B cell (primary cell): ENCODE data around the gene CLCN1. TPM values are rescaled to one million over a fixed set of nuclear protein-coding genes. Genes with fewer than 3 reads are reported as not detected.

Source experiments
- ATAC-seq: fragments of 200-7000 bp; cut with Tn5 transposase; one replicate; pipeline ENCODE4 v1.10.0; 2021; ENCODE audit warnings: low read depth, mild to moderate bottlenecking, moderate number of reproducible peaks, moderate library complexity
- CTCF ChIA-PET: fragments of 350-600 bp; sonication (Branson Sonifier 250); formaldehyde crosslinking; loops from one replicate; lab custom pipeline; 2021; ENCODE audit warnings: antibody characterized with exemption, inconsistent platforms; lab: Charles Lee
- POLR2A ChIA-PET: fragments of 350-600 bp; sonication (Branson Sonifier 250); formaldehyde crosslinking; loops from one replicate; lab custom pipeline; 2021; ENCODE audit warnings: antibody characterized with exemption; lab: Charles Lee
- DNase-seq: peaks from one replicate; pipeline ENCODE4 v3.0.0; 2013
- H2AFZ ChIP-seq: 2 replicates; pipeline ENCODE4 v1.6.1; 2012; ENCODE audit warnings: mild to moderate bottlenecking, low read depth, low read length; ENCODE audit not compliant: insufficient read depth, poor library complexity, severe bottlenecking
- H3K27ac ChIP-seq, 2 donors: 1 replicate in 1 of 2; 2 replicates in 1 of 2; pipeline ENCODE4 v1.5.1; 2012 to 2013; ENCODE audit warnings: low read length in 2 of 2, mild to moderate bottlenecking in 2 of 2, moderate library complexity in 1 of 2
- H3K27me3 ChIP-seq, 4 experiments: fragments of 200-600 bp in 1 of 4; sonication (generic) in 1 of 4; replicated peaks in 1 of 4; 1 replicate in 2 of 4; 2 replicates in 2 of 4; pipeline versions ENCODE4 v1.6.1 to v1.7.0; 2013 to 2016; ENCODE audit warnings: low read length in 3 of 4, mild to moderate bottlenecking in 2 of 4, mixed read lengths in 1 of 4, moderate library complexity in 1 of 4; ENCODE audit not compliant: insufficient read depth in 4 of 4, control insufficient read depth in 3 of 4; ENCODE audit errors: control extremely low read depth in 1 of 4
- H3K36me3 ChIP-seq, 2 experiments: replicated peaks in 1 of 2; 1 replicate in 1 of 2; 2 replicates in 1 of 2; pipeline versions ENCODE4 v1.6.1 to v1.7.1; 2013; ENCODE audit warnings: low read length in 1 of 2; ENCODE audit not compliant: insufficient read depth in 2 of 2, control insufficient read depth in 1 of 2; ENCODE audit errors: control extremely low read depth in 1 of 2, extremely low read depth in 1 of 2
- H3K4me1 ChIP-seq, 2 donors: fragments of 200-600 bp in 1 of 2; sonication (generic) in 1 of 2; 1 replicate in 1 of 2; 2 replicates in 1 of 2; pipeline versions ENCODE4 v1.5.1 to v1.6.1; 2013 to 2017; ENCODE audit warnings: low read length in 2 of 2; ENCODE audit not compliant: control insufficient read depth in 2 of 2, insufficient read depth in 2 of 2
- H3K4me2 ChIP-seq: replicated peaks from 2 replicates; pipeline ENCODE3; 2012; ENCODE audit warnings: mild to moderate bottlenecking, low read depth, low read length; ENCODE audit not compliant: poor library complexity, severe bottlenecking
- H3K4me3 ChIP-seq, 5 experiments: fragments of 200-600 bp in 1 of 5; sonication (generic) in 1 of 5; 1 replicate in 3 of 5; 2 replicates in 2 of 5; pipeline versions ENCODE4 v1.5.1 to v1.7.0; 2011 to 2016; ENCODE audit warnings: low read length in 4 of 5, mild to moderate bottlenecking in 4 of 5, low read depth in 2 of 5, control low read depth in 1 of 5, moderate library complexity in 1 of 5; ENCODE audit not compliant: insufficient read depth in 1 of 5; ENCODE audit errors: control extremely low read depth in 1 of 5, extremely low read depth in 1 of 5
- H3K79me2 ChIP-seq: fragments of 200-600 bp; sonication (generic); one replicate; pipeline ENCODE4 v1.6.0; 2016; ENCODE audit warnings: low read length; ENCODE audit not compliant: control insufficient read depth, insufficient read depth
- H3K9ac ChIP-seq: fragments of 200-600 bp; sonication (generic); 2 replicates; pipeline ENCODE4 v1.6.1; 2017; ENCODE audit warnings: mild to moderate bottlenecking, low read length, moderate library complexity
- H3K9me3 ChIP-seq, 3 donors: one replicate each; pipeline versions ENCODE4 v1.6.1 to v1.7.1; 2013; ENCODE audit warnings: low read length in 2 of 3; ENCODE audit not compliant: control insufficient read depth in 2 of 3, insufficient read depth in 1 of 3; ENCODE audit errors: control extremely low read depth in 1 of 3
- H4K20me1 ChIP-seq: 2 replicates; pipeline ENCODE4 v1.6.0; 2012; ENCODE audit warnings: mild to moderate bottlenecking, low read length; ENCODE audit not compliant: insufficient read depth, control insufficient read depth, poor library complexity, severe bottlenecking
- H3K27ac Mint-ChIP-seq: one replicate; pipeline ENCODE4 v1.8.0; 2021; ENCODE audit warnings: mixed read lengths
- H3K27me3 Mint-ChIP-seq: one replicate; pipeline ENCODE4 v1.8.0; 2021; ENCODE audit warnings: mixed read lengths
- H3K4me1 Mint-ChIP-seq: one replicate; pipeline ENCODE4 v1.8.0; 2021; ENCODE audit warnings: mixed read lengths
- H3K4me3 Mint-ChIP-seq: one replicate; pipeline ENCODE4 v1.8.0; 2021; ENCODE audit warnings: mixed read lengths
- H3K9me3 Mint-ChIP-seq: one replicate; pipeline ENCODE4 v1.8.0; 2022; ENCODE audit warnings: mixed read lengths; ENCODE audit not compliant: insufficient read depth
- EZH2 ChIP-seq: IDR thresholded peaks from 2 replicates; pipeline ENCODE4 v1.6.1; 2012; ENCODE audit warnings: borderline replicate concordance, low read depth, mild to moderate bottlenecking, moderate library complexity, low read length; ENCODE audit not compliant: insufficient read depth, poor library complexity, severe bottlenecking
- WGBS: methylation state at CpG from one replicate; pipeline ENCODE4 v1.1.5; 2013; ENCODE audit warnings: missing lambda C conversion rate; ENCODE audit not compliant: insufficient coverage; 5-methylcytosine and 5-hydroxymethylcytosine counted together
- intact Hi-C: fragments of 100-400 bp; cut with micrococcal nuclease; formaldehyde crosslinking; loops from one replicate; pipeline ENCODE4 v1.10.0; 2022
- polyA plus RNA-seq: library from polyadenylated mRNA; depleted of rRNA; stranded (reverse); fragments of >200 nt; gene quantifications from 2 replicates; pipeline ENCODE4 v1.2.3, GENCODE V29; 2012
- total RNA-seq, 2 donors: library from RNA; stranded (reverse); fragments of 120-200 nt in 1 of 2; gene quantifications; 1 replicate in 1 of 2; 2 replicates in 1 of 2; pipeline versions ENCODE4 v1.2.3 to v1.2.4, GENCODE V29; 2013 to 2022
- TF ChIP-seq, protein P1 (sequence below): fragments of 200-600 bp; IDR thresholded peaks from one replicate; pipeline ENCODE4 v1.8.0; 2022; ENCODE audit warnings: antibody characterized with exemption, mild to moderate bottlenecking

The CLCN1 gene
- total and polyA plus RNA-seq, 2 donors (not counting 1 experiment from before 2014, with no cell fraction given): not detected

DNA sequence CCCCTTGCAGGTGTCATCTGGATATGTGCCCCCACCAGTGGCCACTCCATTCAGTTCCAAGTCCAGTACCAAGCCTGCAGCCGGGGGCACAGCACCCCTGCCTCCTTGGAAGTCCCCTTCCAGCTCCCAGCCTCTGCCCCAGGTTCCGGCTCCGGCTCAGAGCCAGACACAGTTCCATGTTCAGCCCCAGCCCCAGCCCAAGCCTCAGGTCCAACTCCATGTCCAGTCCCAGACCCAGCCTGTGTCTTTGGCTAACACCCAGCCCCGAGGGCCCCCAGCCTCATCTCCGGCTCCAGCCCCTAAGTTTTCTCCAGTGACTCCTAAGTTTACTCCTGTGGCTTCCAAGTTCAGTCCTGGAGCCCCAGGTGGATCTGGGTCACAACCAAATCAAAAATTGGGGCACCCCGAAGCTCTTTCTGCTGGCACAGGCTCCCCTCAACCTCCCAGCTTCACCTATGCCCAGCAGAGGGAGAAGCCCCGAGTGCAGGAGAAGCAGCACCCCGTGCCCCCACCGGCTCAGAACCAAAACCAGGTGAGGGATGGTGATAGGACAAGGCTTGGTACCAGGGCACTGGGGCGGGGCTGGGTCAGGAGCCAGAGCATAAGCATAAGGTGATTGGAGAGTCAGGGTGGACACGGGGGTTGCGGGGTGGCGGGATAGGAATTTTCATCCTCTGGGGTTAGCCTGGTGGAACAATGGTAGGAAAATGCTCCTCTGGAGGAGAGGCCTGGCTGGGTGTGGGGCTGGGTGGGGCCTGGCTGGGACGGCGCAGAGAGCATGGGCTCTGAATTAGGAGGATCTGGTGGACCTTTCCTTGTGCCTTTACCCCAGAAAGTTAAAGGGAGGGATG lies 67.1 kb downstream of the CLCN1 start:
- H2AFZ ChIP-seq: no peak overlapping the region
- Mint-ChIP-seq H3K9me3 (no peaks in the 10 kb centered on the region), H3K27ac (peak overlapping the region; percentile 57), H3K27me3 (no peaks in the 10 kb centered on the region), H3K4me3 (peak overlapping the region; percentile 70), H3K4me1 (peaks cover 17% of the 10 kb centered on the region)
- no peaks in the 10 kb centered on the region for H4K20me1 ChIP-seq
- H3K27ac ChIP-seq: no peak overlapping the region
- CTCF ChIA-PET: interaction anchor here (2.0 kb wide), 2 partner anchors 8 to 745 kb away, joined by 5 to 6 read pairs; no protein-coding TSS in a partner anchor
- intact Hi-C loops: loop anchor here (5.0 kb wide), 1 partner anchor 576 kb away; no protein-coding TSS in a partner anchor
- ATAC-seq: no peak
- no peak overlapping the region for H3K9ac ChIP-seq
- TF ChIP-seq, protein P1, sequence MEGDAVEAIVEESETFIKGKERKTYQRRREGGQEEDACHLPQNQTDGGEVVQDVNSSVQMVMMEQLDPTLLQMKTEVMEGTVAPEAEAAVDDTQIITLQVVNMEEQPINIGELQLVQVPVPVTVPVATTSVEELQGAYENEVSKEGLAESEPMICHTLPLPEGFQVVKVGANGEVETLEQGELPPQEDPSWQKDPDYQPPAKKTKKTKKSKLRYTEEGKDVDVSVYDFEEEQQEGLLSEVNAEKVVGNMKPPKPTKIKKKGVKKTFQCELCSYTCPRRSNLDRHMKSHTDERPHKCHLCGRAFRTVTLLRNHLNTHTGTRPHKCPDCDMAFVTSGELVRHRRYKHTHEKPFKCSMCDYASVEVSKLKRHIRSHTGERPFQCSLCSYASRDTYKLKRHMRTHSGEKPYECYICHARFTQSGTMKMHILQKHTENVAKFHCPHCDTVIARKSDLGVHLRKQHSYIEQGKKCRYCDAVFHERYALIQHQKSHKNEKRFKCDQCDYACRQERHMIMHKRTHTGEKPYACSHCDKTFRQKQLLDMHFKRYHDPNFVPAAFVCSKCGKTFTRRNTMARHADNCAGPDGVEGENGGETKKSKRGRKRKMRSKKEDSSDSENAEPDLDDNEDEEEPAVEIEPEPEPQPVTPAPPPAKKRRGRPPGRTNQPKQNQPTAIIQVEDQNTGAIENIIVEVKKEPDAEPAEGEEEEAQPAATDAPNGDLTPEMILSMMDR: no peak
- TF ChIP-seq EZH2: no peak
- POLR2A ChIA-PET: interaction anchor here (0.7 to 1.2 kb wide), 3 partner anchors 95 to 202 kb away, joined by 3 to 10 read pairs (median 4); partner anchors contain the start of genes CASP2 and GSTK1
- DNase-seq: no peak
- H3K27me3 ChIP-seq: no peaks in the 10 kb centered on the region
- H3K79me2 ChIP-seq: peaks cover 4% of the 10 kb centered on the region
- no peaks in the 10 kb centered on the region for H3K36me3 ChIP-seq
- WGBS: 97% methylated on average over 15 of the region's 15 CpGs
- H3K4me2 ChIP-seq: no peak overlapping the region
- peaks cover 44 to 60% of the 10 kb centered on the region in 2 donors for H3K4me1 ChIP-seq
- H3K4me3 ChIP-seq: peak overlapping the region in 1 of 5 experiments; percentile 31
- H3K9me3 ChIP-seq: no peaks in the 10 kb centered on the region

DNA sequence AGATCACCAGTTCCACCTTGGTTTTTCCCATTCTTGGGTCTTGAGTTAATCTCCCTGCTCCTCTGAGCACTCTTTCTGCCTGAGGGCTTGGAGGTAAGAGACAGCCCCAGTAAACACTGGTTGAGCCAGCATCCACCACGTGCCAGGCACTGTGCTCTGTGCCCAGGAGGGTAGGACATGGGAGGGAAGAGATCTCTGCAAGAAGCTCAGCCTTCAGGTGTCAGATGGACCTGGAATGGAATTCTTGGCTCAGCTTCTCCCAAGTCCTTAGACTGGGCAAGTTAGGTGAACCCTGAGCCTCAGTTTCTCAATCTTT lies 67.7 kb downstream of the CLCN1 start:
- no peak overlapping the region for H3K4me2 ChIP-seq
- intact Hi-C loops: loop anchor here (5.0 kb wide), 1 partner anchor 576 kb away; no protein-coding TSS in a partner anchor
- WGBS: 100% methylated on average over 1 of the region's 1 CpG

More for the DNA sequence above, 67.7 kb downstream of the CLCN1 start:
- Mint-ChIP-seq H3K4me3 (no peak overlapping the region), H3K4me1 (peaks cover 17% of the 10 kb centered on the region), H3K27ac (no peak overlapping the region), H3K9me3 (no peaks in the 10 kb centered on the region), H3K27me3 (no peaks in the 10 kb centered on the region)
- Histone ChIP-seq H3K27me3 (no peaks in the 10 kb centered on the region), H3K9ac (no peak overlapping the region), H4K20me1 (no peaks in the 10 kb centered on the region), H3K4me1 (peaks cover 44 to 60% of the 10 kb centered on the region in 2 donors), H3K36me3 (peaks cover 0 to under 1% of the 10 kb centered on the region in 2 experiments), H3K4me3 (no peak overlapping the region), H3K27ac (no peak overlapping the region), H3K79me2 (peaks cover 4% of the 10 kb centered on the region), H3K9me3 (no peaks in the 10 kb centered on the region), H2AFZ (no peak overlapping the region)
- POLR2A ChIA-PET: interaction anchor here (0.8 to 1.2 kb wide), 2 partner anchors 95 to 120 kb away, joined by 3 to 4 read pairs; partner anchors contain the start of genes CASP2 and GSTK1
- DNase-seq (no peak), ATAC-seq (no peak)
- no peak for TF ChIP-seq EZH2
- TF ChIP-seq, protein P1: no peak
- CTCF ChIA-PET: interaction anchor here (1.3 to 2.0 kb wide), 3 partner anchors 9 to 745 kb away, joined by 4 to 6 read pairs (median 5); no protein-coding TSS in a partner anchor
